ENCODE measurements around the gene UBE2QL1.

The UBE2QL1 gene

DNA sequence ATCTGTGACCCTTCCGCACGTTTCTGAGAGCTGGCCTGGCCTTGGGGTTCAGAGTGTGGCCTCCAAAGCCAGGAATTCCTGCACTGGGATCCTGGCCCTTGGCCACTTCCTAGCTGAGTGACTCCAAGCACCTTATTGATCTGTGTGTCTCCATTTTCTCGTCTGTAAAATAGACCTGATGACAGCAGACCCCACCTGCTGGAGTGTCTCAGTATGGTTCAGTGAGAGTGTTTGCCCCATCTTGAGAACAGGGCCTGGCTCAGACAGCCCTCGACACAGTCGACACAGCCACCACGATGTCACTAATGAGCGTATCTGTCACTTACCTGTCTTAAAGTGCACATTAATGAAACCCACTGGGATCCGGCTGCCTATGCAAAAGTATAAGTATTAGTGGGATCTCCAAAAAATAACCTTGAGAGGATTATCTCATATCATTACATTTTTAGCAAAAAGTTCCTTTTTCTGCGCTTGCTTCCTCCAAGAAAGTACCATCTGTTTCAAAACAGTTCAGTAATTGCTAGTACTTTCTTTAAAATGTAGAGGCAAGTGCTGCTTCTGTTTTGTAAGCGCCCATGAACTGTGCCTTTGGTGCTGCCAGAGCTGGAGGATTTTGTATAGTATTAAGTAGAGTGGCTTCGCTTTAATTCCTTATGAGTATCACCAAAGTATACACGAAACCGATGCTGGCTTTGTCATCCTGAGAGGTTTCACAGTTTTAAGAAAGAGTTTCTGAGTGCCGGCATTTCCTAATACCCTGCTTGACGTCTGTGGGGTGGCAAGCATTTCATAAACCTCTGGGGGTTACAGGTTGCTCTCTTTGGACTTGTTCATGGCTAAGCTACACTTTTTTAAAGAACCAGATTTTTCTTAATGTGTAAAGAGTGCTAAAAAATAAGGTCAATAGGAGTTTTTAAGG, 31.7 kb downstream of the UBE2QL1 start:
- DNase-seq = no peak

DNA sequence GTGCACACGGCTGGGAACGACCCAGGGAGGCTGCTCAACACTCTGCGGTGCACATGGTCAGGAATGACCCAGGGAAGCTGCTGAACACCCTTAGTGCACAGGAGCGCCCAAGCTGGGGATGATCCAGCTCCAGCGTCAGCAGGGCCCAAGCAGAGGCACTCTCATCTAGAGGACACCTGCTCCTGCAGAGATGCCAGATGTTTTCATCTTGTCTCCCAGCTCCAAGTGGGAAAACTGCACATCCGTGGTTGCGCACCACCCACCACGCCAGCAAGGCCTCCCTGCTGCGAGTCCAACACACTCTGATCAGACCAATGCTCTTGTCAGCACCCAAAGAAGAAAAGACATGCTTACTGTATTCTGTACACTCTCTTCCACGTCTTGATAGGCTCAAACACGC, 34.1 kb downstream of the UBE2QL1 start:
- DNase-seq = no peak

DNA sequence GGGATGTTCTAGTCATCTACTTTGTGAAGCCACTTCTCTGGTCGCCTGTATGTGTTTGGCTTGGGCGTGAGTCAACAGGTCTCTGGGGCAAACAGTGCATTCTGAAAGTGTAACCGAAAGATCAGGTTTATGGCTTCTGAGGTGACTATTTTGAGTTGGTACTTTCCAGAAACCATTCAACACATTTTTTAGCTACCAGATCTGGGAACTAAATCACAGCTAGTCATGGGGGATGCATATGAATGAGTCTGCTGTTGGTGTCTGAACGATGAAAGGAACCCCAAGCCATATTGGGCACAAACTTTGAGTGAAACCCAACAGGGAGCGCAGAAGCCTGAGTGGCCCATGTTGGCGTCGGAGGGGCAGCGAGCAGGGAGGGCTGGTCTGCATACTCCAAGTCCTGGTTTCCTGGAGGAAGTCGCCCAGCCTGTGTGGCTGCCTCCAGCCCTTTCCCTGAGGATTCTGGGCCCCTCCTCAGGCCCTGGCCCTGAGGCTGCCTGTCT, 35.3 kb downstream of the UBE2QL1 start:
- DNase-seq = no peak

DNA sequence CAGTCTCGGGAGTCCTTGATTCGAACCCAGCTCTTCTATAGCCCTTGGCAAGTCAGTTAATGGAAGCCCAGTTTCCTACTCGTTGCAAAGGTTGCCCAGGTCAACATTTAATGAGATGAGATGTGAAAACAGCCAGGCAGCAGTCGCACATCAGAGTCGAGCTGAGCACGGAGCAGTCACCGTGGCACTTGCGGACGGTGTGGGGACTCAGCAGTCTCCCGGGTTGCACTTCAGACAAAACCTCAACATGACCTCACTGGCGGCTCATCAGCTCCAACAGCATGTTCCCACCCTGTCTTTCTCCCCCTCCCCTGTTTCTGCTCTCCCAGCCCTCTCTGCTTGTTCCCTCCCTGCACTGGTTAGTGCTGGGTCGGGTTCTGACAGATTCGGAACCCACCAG, 35.8 kb downstream of the UBE2QL1 start:
- no peak for DNase-seq

DNA sequence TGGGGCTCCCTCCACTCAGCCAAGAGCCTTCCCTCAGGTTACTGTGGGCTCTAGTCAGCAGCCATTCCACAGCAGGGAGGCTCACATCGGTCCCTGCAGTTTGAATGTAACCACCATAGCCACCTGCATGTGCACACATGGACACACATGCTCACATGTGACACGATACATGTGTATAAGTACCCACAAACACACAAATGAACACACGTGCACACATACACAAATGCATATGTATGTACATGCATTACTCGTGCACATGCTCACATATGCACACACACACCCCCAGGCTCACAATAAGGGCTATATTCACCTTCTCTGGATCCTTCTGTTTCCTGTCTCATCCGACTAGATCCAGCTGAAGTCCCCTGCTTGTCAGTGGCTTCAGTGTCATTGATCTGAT, 36.2 kb downstream of the UBE2QL1 start:
- no peak for DNase-seq

DNA sequence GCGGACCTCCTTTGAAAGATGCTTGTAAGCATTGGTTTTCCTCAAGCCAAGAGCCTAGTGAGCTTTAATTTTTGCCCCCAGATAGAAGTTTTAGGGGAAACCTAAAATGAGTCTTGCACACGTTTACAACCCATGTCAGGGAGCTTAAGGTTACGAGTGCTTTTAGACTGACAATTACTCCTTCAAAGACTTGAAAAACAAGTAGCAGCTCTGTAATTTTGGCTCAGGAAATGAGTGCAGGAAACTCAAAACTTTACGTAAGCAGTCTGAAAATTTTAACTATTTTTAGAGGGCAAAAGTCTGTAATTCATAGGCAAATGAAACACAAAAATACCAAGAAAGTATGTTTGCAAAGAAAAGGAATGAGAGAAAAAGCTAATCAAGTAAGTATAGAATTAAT, 36.8 kb downstream of the UBE2QL1 start:
- no peak for DNase-seq

DNA sequence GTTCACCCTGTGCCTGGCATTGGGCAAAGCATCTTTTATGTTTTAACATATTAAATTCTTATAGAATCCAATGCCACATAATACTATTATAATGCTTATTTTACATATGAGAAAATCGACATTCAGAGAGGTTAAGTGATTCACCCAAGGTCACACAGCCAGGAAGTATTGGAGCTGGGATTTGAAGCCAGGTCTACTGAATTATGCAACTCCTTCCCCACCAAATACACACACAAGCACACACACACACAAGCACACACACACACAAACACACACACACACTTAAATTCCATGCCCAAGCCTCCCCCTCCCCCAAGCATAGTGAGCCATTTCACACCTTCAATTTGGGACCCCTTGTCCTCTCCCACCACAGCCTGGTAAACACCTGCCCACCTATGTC, 37.4 kb downstream of the UBE2QL1 start:
- no peak for DNase-seq

DNA sequence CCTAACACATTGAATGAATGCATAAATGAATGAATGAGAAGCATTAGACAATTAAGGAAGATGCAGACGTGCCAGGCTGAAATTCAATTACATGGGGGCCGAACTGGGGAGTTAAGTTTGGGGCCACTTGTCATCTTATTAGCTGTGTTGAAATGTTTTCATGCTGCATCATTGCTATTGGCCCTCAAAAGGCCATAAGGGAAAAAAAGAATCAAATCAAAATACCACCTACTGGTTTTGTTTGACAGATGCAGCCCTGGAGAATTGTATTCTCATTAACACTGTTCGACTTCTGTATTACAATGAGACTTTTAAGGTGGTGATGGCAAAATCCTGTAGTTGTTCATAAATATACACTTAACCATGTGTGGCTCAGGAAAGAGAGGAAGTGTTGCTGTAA, 38.4 kb downstream of the UBE2QL1 start:
- DNase-seq = no peak

DNA sequence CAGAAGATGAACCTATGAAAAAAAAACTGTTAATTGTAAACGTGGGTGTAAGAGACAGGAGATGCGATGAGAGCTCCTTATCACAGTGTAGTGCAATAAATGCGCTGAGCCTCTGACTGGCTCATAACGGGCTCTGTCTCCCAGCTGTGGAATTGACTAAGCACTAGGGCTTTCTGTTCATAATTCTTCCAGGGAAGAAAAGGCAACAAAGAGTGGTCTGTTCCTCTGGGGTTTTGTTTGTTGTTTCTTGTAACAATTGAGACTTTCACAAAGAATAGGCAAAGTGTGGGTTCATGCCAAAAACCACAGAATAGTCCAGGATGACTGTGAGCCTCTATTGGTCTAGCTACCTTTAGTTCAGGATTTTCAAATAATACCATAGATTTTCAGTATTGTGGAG, 39.4 kb downstream of the UBE2QL1 start:
- no peak for DNase-seq

DNA sequence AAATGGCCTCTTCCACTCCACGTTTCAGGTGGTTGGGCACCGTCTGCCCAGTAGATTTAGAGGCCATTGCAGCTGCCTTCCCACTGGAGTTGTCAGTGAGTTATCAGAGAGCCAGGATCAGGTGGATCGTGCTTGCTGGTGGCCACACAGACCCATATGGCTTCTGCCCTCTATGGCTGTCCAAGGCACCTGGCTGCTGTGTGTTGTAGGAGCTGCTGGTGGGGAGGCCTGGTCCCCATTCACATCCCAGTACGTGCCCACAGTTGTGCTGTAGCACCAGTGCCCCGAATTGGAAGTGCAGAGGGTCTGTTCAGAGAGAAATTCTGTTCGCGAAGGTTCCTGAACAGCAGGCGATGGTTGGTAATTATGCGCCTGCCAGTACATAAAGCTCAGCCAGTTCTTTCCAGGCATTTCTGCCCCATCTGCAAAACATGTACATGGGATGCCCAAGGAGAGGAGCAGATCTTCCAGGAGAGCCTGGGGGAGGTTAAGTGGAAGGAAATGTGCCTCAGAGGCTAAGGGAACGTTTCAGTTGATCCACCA, 41.1 kb downstream of the UBE2QL1 start:
- DNase-seq = no peak

DNA sequence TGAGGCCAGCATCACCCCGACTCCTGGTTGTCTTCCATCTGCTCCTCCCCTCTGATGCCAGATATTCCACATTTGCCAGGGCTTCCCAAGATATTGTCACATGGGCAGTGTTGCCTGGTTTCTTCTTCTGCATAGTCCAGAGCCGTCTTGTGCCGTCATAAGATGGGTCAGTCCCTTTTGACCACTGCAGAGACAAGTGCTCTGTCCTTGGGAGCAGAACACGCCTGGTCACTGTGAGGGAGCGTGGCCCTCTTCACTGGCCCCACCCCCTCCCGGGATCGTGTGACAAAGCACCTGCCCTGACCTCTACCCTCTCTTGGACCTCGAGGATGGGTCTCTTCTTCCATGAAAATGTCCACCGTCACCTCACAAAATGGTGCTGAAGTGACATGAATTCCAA, 41.6 kb downstream of the UBE2QL1 start:
- DNase-seq = no peak

DNA sequence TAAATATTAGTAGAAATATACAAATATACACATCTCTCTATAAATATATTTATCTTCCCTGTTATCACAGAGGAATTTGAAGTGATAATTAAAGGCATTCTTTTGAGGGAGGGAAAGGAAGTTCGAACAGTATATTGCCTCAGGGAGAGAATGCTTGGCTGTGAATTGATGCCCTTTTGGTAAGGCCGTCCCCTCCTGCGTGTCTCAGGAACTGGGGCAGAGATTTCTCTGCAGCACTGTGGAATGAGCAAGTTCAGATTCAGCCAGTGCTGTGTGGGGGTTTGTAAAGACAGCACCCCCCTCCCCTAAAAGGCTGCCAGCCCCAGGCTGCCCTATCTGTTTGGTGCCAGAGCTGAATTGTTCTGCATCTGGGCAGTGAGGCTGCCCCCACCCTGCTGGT, 42.0 kb downstream of the UBE2QL1 start:
- DNase-seq = no peak

DNA sequence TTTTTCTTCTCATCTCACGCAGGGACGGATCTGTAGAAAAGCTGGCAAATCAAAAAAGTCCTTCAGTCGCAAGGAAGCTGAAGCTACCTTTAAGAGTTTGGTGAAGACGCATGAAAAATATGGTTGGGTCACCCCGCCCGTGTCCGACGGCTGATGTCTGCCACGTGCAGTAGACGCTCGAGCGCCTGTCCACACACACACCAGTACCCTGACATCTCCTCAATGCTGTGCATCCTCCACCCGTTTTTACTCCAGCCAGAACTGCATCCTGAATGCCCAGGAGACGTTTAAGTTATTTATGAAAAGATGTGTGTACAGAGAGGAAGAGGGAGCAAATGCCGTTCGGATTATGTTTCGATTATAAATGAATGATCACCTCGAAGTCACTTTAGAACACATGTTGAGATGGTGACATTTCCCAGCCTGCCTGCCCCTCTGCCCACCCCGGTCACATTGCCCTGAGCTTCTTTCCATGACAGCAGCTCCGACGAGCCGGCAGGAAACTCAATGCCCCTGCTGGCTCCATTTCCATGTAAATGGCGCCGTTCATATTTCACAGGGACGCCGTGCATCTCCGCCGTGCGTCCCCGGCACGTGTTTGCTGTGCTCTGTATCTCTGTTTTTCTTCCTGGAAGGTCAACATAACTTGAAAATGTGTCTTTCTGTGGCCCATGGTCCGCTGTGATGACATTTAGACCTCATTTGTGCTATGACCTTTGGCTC, 42.7 kb downstream of the UBE2QL1 start:
- DNase-seq = no peak

DNA sequence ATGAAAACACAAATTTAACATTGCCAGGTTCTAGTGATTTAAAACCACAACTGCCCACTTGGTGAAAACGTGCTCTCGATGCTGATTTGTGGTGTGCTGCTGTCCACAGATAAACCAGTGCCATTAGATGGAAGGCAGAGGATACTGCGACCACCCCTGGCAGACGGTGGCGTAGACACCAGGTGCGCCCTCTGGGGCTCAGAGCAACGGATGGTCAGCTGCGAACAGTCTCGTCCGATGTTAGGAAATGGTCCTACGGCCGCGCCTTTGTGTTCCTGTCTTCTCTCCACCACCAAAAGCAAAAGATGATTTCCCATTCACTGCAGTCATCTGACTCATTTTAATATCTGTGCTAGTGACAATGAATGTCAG, 43.2 kb downstream of the UBE2QL1 start:
- DNase-seq = no peak

DNA sequence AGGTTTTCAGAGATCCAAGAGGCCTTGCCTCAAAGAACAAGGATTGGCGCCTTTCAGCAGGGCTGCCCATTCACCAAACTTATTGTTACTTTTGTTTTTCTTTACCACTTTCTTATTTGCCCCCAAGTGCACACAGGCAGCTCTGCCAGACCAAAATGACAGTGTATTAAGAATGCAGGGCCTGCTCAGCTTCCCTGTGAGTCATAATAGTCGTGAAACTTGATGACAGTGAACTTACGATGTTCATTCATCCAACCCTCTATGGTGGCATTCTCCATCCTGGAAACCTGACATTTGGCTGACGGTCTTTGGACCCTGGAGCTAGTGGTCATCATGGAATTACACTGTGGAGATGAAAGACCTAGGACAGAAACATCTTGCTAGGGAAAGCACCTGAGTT, 44.3 kb downstream of the UBE2QL1 start:
- DNase-seq = no peak

DNA sequence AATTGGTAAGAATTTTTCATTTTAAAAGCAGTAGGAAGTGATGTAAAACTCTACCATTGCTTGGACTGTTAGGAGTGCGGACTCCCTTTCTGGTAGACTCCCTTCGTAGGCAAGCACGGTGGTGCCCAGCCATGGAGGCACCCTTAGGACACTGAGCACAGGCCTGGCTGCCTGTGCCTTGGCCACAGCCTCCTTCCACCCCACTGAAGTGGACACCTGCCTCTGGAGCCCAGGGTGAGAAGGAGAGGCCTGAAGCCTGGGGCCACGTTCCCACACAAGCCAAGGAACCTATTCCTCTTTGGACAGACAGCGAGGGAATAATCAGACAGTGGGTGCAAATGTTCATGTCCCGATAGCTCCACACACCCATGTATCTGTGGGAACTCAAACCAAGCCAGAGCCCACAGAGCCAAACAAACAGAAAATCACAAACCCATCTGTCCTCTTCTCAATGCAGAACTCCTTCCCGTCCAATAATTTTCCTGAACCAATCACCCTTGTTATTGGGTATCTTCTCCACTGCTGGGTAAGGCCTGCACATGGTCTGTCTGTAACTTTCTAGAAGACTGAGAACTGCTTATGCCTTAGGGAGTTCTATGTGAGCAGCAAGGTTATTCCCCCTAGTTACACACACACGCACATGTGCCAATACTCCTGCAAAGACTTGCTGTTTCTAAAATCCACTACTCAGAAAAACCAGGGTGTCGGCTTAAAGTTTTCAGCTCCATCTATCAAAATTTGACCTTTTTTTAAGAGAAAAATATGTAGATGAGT, 45.2 kb downstream of the UBE2QL1 start:
- DNase-seq = no peak

DNA sequence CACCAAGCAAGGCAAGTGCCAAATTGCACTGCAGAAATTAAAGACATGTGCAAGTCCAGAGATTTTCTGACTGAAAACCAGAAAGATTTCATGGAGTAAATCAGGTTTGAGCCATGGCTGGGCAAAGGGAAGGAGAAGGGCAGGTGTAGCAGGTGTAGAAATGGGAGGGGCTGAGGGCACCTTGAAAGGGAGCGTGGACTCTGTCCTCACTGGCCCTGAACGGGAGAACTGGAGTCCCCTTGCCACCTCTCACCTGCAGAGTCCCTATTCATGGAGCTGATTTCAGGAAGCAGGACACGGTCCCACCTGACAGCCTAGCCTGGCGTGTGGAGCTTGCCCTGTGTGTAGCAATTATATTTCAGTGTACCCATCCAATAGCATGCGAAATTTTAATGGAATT, 46.3 kb downstream of the UBE2QL1 start:
- DNase-seq = no peak

DNA sequence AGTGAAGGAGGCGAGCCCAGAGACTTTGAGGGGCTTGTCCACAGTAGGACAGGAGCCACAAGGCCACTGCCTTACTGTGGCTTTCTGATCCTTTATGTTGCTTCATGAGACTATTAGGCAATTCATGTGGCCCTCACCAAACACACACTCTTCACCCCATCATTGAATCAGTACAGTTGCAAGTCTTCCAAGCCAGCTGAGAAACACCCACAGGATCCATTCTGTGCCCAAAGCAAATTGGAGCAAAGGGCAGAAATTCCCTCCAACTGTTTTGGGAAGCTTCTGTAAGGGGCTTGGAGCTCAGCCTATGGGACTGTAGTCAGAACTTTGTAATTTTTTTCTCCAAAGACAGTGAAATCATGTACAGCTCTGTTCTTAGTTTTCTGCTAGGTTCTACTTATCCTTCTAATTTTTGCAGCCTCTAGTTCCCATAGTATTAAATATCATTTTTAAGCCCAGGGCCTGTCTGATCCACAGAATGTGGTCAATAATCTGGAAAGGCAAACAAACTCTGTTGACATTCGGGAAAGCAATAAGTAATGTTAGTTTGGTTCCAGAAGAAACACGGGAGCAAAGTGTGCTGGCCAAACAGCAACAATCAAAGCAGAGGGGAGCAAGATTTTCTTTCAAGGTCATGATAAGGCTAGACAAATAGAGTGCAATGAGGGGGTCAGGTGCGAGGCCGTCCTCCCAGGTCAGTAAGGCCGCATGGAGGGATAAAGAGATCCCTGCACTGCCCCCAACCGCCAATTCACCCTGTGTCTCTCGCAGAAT, 47.0 kb downstream of the UBE2QL1 start:
- no peak for DNase-seq

DNA sequence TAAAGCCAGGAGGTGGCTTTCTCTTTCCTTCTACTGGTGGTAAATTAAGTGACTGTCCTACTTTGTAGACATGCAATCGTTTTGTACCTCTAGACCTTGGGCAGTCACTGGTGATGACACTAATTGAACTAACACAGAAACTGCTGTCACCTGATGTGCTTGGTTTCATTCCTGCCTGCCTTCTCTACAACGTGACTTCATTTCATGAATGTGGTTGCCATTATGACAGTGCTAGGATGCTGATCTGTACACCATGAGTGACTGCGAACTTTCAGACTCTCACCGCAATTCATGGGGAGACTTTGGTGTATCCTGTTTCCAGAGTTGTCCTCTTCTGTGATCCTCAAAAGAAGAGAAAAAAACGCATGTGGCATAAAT, 47.5 kb downstream of the UBE2QL1 start:
- no peak for DNase-seq

DNA sequence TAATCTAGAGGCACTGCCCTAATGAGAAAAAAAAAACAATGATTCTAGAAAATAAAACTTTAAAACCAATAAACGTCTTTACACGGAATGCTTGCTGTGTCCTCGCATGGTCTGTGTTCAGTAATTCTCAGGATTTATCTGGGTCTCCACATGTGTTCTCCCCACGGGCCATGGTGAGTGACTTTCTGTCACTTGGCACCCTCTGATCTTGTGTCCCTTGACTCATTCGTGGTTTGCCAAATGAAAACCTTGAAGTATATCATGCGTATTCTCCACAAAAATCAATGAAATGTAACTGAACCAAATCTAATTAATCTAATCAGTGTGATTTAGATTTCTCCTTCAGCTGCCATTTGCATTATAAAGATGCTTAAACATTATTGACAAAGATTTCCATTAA, 48.0 kb downstream of the UBE2QL1 start:
- DNase-seq = no peak

DNA sequence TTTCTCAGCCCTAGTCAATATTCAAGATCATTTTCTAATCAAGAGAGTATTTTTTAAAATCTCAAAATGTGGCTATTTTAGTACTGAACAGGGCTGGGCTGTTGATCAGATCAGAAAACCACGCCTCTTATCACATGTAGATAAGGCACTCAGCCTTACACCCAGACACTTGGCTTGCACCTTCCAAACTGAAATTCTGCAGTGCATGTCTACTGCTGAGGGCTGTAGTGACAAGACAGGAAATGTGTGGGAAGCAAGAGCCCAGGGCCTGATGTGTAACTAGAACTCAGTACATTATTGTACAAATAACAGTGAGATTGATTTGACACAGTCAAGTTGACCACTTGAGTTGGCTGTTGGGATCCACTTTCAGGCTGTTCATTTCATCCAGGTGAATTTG, 48.6 kb downstream of the UBE2QL1 start:
- DNase-seq = no peak

DNA sequence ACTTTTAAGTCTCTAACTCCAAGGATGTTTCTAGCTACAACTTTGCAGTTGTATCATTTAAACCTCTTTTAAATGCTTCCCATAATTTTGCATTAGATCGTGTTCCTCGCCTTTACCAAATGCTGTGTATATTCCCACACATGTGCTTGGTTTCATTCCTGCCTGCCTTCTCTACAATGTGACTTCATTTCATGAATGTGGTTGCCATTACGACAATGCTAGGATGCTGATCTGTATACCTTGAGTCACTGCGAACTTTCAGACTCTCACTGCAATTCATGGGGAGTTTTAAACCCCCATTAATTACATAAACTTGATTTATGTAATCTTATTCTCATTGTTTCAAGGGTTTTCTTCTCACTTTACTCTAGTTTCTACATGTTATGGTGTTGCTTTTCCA, 50.3 kb downstream of the UBE2QL1 start:
- no peak for DNase-seq

DNA sequence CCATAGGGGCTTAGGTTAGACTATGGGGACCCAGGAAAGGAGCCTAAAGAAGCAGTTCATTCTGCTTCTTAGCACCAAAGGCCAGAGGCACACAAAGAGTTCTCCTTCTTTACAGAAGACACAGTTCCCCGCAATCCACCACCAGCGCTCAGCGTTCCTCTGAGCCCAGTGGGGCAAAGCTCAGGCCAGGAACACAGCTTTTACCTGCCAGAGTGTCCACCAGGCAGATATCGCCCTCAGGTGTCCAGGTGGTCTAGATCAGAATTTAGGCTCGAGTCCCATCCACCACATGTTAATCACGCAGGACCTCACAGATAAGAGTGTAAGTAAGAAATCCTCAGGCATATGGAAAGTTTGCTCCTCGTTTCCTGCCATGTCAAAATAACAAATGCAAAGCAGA, 53.0 kb downstream of the UBE2QL1 start:
- DNase-seq = no peak
